Measurements from ENCODE around the gene BCL10.

- no peak for TF ChIP-seq EZH2 (IDR thresholded peaks at IDR 0.05; ENCODE audit: low read depth)
- TF ChIP-seq, protein P1, sequence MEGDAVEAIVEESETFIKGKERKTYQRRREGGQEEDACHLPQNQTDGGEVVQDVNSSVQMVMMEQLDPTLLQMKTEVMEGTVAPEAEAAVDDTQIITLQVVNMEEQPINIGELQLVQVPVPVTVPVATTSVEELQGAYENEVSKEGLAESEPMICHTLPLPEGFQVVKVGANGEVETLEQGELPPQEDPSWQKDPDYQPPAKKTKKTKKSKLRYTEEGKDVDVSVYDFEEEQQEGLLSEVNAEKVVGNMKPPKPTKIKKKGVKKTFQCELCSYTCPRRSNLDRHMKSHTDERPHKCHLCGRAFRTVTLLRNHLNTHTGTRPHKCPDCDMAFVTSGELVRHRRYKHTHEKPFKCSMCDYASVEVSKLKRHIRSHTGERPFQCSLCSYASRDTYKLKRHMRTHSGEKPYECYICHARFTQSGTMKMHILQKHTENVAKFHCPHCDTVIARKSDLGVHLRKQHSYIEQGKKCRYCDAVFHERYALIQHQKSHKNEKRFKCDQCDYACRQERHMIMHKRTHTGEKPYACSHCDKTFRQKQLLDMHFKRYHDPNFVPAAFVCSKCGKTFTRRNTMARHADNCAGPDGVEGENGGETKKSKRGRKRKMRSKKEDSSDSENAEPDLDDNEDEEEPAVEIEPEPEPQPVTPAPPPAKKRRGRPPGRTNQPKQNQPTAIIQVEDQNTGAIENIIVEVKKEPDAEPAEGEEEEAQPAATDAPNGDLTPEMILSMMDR (conservative IDR thresholded peaks at IDR 0.05) = no peak
These were observed 35.8 kb downstream of the BCL10 start for GRCh38 chr1:85240643-85241042.
